H54 (cell line): ENCODE data around the gene PXDN.

Experiments used
- DNase-seq: peaks from one replicate; pipeline ENCODE4 v3.0.0; 2011; ENCODE audit warnings: low spot score, mixed read lengths; ENCODE audit not compliant: insufficient read length
- FAIRE-seq: peaks from 3 replicates; lab custom pipeline; 2011; peaks lifted over from hg19 to GRCh38; lab: Jason Lieb, UNC
- POLR2A ChIP-seq: IDR thresholded peaks from 2 replicates; pipeline ENCODE4 v1.6.1; 2011; ENCODE audit warnings: low read depth, mild to moderate bottlenecking, low read length

Gene PXDN

GRCh38 chr2:1658394-1659151, 85.7 kb downstream of the PXDN start:
- DNase-seq = no peak
- no peak for FAIRE-seq
- TF ChIP-seq POLR2A = no peak

- no peak for FAIRE-seq
- no peak for TF ChIP-seq POLR2A
- no peak for DNase-seq
Measured at GRCh38 chr2:1656961-1657841, 87.1 kb downstream of the PXDN start.

GRCh38 chr2:1656326-1656960, 87.9 kb downstream of the PXDN start:
- TF ChIP-seq POLR2A = no peak
- DNase-seq (no peak), FAIRE-seq (no peak)

GRCh38 chr2:1655461-1655860, 88.9 kb downstream of the PXDN start:
- DNase-seq (no peak), FAIRE-seq (no peak)
- TF ChIP-seq POLR2A = no peak

- no peak for TF ChIP-seq POLR2A
- FAIRE-seq (no peak), DNase-seq (no peak)
Measured at GRCh38 chr2:1654696-1655374, 89.5 kb downstream of the PXDN start.

GRCh38 chr2:1653956-1654695, 90.2 kb downstream of the PXDN start:
- no peak for TF ChIP-seq POLR2A
- DNase-seq = no peak
- FAIRE-seq = no peak

- no peak for TF ChIP-seq POLR2A
- DNase-seq (no peak), FAIRE-seq (no peak)
Measured at GRCh38 chr2:1652034-1652790, 92.1 kb downstream of the PXDN start.

GRCh38 chr2:1651121-1652033, 92.9 kb downstream of the PXDN start:
- TF ChIP-seq POLR2A = no peak
- FAIRE-seq (no peak), DNase-seq (no peak)

- DNase-seq = no peak
- FAIRE-seq = no peak
- TF ChIP-seq POLR2A = no peak
Measured at GRCh38 chr2:1650085-1650872, 94.0 kb downstream of the PXDN start.
